ENCODE data around the gene CPNE5.

DNA sequence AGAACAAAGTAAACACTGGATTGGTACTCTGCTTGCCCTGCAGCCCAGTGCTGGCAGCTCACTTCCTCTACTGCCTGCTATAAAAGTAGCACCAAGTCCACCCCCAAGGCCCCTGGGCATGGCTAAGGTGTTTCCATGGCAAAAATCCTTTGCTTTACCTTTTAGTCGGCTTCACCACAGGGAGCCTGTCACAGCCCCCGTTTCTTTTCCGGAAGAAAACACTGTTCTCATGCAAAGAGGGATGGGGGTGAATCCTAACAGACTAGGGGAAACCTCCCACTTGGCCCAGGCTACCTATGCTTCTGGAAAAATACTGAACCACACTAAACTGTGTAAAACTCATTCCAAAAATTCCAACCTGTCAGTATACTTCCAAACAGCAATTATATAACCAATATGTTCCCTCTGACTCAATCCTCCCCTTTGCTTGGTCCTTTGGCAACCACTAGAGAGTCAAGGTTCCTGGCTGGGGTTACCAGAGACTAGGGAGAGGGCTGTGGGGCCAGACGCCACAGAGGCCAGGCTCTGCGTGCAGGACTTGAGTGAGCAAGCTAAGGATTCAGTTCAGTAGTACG, 19.2 kb upstream of the CPNE5 start:
- TF ChIP-seq CTCF (IDR thresholded peaks at IDR 0.05; ENCODE audit: low read depth, low read length) = no peak
- no peak for TF ChIP-seq EZH2phosphoT487 (IDR thresholded peaks at IDR 0.05; ENCODE audit: low read depth)

Data from OCI-LY3 (cell line).